LoVo (cell line): ENCODE measurements around the gene MMRN2.
A peak's percentile ranks its signal among the peaks of the same experiment; 100 is the strongest.
"Not testable (repeated sequence)": the region's sequence is repeated elsewhere in the genome, so short reads cannot be mapped to it uniquely, and the experiment has no call there.

Experiments used
- DNase-seq: peaks from one replicate; pipeline ENCODE4 v3.0.0-alpha.2; 2016; ENCODE audit warnings: low spot score

The MMRN2 gene, protein sequence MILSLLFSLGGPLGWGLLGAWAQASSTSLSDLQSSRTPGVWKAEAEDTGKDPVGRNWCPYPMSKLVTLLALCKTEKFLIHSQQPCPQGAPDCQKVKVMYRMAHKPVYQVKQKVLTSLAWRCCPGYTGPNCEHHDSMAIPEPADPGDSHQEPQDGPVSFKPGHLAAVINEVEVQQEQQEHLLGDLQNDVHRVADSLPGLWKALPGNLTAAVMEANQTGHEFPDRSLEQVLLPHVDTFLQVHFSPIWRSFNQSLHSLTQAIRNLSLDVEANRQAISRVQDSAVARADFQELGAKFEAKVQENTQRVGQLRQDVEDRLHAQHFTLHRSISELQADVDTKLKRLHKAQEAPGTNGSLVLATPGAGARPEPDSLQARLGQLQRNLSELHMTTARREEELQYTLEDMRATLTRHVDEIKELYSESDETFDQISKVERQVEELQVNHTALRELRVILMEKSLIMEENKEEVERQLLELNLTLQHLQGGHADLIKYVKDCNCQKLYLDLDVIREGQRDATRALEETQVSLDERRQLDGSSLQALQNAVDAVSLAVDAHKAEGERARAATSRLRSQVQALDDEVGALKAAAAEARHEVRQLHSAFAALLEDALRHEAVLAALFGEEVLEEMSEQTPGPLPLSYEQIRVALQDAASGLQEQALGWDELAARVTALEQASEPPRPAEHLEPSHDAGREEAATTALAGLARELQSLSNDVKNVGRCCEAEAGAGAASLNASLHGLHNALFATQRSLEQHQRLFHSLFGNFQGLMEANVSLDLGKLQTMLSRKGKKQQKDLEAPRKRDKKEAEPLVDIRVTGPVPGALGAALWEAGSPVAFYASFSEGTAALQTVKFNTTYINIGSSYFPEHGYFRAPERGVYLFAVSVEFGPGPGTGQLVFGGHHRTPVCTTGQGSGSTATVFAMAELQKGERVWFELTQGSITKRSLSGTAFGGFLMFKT

DNA sequence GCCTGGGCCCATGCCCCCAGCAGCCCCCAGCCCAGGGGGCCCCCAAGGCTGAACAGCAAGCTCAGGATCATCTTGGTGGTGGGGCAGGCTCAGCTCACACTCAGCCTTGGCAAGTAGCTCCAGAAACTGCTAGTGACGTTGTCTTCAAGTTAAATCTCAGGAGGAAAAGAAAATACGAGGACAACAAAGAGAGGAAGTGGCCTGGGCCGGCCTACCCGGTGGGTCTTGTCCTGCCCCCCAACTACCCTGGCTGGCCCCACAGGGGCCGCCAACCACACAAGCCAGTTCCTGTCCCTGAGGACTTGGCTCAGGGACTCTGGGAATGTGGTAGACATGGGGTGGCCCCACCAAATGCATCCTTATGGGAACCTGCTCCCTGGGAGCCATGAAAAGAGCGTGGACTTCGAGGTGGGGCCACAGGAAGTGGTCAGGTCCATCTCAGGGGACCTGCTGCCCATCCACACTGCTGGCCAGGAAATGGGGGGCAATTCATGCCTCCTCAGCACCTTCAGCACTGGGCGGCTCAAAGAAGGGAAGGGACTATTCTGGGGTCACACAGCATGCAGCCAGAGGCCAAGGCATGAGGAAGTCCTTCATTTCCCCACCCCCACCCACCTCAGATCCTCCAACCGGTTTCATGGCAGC lies at the start of gene MMRN2:
Gene MMRN2, minus strand, starts transcription at position 145 of the 645 bp plus-strand sequence. Its CDS starts 74 bp downstream, at position 71.
- no peak for DNase-seq

DNA sequence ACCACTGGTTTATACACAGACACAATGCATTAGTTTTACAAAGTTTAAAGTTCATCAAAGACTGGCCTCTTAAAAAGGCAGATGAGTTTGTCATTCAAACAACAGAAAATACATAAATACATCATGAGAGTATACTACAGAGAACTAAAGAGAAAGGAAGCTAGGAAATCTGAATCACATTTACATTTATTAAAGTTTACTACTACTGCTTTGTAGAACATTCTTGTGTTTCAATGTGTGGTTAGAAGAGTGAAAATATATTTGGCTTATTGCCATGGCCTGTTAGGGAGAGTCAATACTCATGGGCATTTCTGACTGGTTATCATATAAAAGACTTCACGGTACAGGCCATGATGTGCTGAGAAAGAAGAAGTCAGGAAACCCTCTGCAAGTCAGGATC lies 49.7 kb upstream of the MMRN2 start:
- not testable (repeated sequence) for DNase-seq

DNA sequence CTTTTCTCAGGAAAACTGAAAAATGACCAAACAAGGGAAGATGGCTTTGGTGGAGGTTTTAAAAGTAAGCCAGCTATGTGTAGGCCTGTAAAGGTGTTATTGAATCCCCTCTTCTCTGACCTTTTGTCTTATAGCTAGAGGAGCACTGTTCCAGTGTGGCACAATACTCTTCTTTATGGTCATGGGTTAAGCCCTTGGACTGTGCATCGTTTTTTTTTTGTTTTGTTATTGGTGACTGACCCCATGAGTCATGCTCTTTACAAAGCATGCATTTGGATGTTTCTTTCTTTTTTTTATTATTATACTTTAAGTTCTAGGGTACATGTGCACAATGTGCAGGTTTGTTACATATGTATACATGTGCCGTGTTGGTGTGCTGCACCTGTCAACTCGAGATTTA lies 43.1 kb upstream of the MMRN2 start:
- no peak for DNase-seq

DNA sequence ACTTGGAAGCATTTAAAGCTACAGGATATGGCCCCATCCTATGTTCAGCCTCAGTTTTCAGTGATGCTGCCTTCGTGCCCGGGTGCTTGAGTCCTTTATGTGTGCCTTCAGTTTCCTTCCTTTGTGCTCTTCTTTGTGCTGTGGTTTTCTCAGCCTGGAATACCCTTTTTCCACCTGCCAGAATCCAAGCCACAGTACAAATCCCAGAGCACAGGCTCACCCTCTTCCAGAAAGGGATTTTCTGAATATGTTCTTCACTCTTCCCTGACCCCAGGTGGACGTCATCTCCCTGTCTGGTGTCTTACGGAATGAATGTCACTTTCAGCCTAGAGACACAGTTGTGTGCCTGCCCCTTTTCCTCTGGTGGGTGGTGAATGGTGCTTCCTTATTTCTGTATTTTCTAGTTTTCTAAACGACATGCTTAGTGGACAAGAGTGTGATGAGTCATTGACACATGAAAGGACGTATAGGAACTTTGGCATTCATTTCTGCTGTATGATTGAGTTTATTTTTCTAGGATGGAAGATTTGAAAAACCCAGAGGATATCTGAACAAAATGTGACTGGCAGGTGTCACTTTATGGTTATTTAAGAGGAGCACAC lies 42.5 kb upstream of the MMRN2 start:
- DNase-seq: not testable (repeated sequence)

DNA sequence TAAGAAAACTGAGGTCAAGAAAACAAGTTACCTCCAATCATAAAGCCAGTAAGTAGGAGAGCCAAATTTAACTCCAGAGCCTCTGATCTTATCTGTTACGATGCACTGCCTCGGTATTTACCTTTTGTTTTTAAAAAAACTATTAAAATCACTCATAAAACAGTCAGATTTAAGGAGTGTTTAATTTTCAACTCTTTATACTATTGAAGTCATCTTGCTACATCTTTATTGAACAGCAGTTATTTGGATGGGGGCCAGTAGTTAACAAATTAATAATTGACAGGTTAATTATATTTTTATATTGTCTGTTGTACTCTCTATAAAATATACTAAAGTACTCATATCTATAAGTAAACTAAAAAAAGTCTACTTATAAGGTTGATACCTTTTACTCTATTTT lies 35.5 kb upstream of the MMRN2 start:
- no peak for DNase-seq

DNA sequence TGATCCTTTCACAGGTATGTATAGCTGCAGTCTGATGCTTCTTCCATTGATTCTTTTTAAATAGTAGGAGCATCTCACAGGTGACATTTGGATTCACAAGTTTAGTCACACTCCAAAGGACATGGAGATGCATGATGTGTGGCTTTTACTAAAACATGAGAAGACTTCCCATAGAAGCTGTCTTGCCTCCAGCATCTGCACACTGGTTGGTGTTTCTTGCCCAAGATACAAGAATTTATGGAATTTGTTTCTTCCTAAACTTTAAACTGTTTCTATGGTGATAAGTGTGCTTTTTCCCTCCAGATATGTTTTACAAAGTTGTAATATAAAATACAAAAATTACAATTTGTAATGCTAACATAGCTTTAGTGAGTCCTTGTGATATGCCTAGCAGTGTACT lies 35.0 kb upstream of the MMRN2 start:
- DNase-seq: no peak

DNA sequence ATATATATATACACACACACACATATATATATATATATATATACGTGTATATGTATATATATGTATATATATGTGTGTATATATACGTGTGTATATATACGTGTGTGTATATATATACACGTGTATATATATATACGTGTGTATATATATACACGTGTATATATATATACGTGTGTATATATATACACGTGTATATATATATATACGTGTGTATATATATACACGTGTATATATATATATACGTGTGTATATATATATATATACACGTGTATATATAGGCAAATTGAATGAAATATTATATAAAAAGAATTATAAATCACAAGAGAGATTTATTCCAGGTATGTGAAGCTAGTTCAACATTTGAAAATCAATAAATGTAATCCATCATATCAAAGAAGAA lies 33.9 kb upstream of the MMRN2 start:
- not testable (repeated sequence) for DNase-seq

DNA sequence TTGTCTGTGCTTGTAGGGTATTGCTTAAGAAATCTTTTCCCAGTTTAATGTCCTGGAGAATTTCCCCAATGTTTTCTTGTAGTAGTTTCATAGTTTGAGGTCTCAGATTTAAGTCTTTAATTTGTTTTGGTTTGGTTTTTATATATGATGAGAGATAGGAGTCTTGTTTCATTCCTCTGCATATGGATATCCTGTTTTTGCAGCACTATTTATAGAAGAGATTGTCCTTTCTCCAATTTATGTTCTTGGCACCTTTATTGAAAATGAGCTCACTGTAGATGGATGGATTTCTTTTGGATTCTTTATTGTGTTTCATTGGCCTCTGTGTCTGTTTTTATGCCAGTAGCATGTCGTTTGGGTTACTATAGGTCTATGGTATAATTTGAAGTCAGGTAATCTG lies 31.1 kb upstream of the MMRN2 start:
- DNase-seq: no peak

DNA sequence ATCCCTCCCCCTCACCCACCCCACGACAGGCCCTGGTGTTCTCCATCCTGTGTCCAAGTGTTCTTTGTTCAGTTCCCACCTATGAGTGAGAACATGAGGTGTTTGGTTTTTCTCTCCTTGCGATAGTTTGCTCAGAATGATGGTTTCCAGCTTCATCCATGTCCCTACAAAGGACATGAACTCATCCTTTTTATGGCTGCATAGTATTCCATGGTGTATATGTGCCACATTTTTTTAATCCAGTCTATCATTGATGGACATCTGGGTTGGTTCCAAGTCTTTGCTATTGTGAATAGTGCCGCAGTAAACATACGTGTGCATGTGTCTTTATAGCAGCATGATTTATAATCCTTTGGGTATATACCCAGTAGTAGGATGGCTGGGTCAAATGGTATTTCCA lies 27.1 kb upstream of the MMRN2 start:
- DNase-seq: not testable (repeated sequence)

DNA sequence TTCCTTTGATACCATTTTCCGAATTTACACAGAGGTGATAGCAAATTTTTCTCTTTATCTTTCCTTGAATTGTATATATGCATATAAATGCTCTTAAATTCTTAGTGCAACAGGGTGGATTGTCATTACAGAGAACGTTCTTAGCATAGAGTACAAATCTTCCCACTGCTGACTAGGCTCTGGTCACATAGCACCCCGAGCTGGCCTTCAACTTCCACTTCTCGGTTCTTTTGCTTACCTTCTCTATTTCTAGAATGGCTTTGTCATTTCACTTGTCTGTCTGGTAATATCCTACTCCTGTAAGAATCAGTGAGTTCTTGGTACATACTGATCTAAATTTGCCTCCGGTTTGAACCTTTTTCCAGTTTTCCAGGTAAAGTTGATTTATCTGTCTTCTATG lies 24.3 kb upstream of the MMRN2 start:
- DNase-seq: no peak

DNA sequence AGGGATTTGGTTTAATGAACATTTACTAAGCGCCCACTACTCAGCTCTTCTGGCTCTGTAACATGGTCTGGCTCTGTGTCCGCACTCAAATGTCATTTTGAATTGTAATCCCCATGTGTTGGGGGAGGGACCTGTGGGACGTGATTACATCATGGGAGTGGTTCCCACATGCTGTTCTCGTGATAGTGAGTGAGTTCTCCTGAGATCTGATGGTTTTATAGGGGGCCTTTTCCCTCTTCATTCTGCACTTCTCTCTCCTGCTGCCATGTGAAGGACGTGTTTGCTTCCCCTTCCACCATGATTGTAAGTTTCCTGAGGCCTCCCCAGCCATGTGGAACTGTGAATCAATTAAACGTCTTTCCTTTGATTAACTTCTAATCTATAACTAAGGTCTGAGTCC lies 23.6 kb upstream of the MMRN2 start:
- DNase-seq: not testable (repeated sequence)

DNA sequence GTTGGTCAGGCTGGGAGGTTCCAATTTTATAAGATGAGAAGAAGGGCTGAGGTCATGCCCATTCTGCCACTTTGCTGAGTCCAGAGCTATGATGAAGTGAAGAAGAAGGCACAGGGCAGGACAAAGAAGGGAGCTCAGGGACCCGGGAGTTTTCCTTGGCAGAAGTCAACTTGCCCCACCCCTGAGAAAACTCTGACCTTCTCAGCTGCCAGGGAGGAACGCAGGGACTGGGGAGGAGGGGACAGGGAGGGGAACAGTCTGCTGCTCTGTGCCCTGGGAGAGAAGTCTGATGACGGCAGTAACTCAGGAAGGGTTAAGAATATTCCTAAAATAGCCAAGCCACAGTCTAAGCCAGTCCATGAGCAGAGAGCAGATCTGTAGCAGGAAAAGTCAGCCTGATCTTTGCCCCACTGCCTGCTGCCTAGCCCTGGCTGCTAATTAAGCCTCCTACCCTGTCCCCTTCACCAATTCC lies 22.6 kb upstream of the MMRN2 start:
- DNase-seq: no peak

DNA sequence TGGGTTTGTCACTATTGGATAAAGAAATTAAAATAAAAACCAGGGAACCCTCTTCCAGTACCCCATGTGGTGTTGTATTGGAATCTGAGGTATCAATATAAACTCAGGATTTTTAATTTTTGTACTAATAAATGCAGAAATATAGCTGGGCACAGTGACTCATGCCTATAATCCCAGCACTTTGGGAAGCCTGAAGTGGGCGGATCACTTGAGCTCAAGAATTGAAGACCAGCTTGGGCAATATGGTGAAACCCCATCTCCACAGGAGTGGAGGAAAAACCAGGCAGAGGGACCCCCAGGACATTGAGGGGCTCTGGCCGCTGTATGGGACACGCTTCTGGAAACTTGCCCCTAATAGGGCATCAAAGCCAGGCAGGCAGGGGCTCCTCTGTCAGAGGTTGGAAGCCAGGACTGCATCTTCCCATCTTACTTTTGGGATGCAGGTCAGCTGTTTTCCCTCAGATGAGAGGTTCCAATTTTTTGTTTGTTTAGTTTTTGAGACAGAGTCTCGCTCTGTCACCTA lies 21.9 kb upstream of the MMRN2 start:
- no peak for DNase-seq

DNA sequence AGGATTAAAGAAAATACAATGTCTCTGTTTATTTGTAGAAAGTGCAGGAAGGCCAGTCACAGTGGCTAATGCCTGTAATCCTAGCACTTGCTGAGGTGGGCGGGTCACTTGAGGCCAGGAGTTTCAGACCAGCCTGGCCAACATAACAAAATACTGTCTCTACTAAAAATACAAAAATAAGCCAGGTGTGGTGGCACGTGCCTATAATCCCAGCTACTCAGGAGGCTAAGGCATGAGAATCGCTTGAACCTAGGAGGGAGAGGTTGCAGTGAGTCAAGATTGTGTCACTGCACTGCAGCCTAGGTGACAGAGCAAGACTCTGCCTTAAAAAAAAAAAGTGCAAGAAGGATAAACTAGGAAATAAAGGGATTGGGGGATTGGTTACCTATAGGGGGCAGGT lies 21.0 kb upstream of the MMRN2 start:
- DNase-seq: not testable (repeated sequence)

DNA sequence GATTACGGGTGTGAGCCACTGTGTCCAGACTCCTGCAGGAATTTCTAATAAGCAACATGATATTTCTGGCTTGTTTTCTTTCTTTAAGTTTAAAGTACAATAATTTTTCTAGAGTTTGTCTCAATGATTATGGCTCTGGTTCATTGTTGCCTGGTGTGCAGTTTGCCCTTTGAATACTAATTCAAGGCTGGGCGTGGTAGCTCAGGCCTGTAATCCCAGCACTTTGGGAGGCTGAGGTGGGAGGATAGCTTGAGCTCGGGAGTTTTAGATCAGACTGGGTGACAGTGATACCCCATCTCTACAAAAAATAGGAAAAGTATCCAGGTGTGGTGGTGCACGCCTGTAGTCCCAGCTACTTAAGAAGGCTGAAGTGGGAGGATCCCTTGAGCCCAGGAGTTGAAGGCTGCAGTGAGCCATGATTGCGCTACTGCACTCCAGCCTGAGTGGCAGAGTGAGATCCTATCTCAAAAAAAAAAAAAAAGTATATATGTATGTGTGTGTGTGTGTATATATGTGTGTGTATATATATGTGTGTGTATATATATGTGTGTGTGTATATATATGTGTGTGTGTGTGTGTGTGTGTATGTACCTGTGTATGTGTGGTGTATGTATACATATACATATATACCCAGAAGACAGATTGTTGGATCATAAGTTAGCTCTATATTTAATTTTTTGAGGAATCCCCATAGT lies 19.1 kb upstream of the MMRN2 start:
- DNase-seq: no peak

DNA sequence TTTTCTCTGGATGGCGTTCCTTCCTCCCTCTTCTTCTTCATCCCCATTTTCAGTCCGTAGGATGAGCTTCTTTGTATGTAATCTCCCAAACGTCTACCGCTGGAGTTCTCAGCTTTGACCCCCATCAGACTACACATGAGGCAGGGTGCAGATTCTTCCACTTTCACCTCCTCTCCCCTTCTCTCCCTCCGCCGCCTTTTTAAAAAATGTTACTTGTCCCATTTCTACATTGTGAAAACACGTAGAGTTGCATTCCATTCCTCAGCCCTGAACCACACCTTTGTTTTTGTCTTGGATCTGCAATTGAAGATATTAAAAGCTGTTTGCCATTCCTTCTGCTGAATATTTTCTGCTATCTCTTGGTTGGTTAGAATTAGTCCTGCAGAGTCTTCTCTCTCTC lies 17.1 kb upstream of the MMRN2 start:
- no peak for DNase-seq

DNA sequence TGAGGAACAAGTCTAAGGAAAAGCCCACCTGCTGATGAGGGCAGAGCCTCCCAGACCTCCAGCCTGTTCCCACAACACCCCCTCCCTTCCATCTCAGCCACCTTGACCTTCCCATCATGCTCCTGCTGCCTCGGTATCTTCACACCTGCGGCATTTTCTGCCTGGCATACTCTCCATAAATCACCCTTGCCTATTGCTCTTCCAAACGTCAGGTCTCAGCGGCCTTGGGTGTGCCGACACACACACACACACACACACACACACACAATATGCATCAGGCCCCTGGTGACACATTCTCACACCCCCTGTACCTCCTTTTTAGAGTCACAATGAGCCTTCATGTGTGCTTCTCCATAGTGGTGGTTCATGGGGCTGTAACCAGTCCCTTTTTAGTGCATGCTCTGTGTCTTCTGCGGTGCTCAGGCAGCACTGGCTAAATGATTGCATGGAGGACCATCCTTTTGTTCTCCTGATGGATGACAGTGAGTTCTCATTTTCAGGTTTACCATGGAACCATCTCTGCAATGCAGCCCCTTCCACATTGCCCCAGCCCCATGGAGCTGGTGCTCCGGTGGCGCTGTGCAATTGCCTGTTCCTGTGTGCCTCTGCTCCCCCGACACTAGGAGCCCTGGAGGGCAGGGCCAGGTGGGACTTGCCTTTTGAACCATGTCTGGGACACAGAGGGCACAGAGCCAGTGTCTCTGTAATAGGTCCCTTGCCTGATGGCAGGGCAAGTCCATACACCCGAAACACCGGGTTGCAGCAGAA lies 15.4 kb upstream of the MMRN2 start:
- DNase-seq: no peak

DNA sequence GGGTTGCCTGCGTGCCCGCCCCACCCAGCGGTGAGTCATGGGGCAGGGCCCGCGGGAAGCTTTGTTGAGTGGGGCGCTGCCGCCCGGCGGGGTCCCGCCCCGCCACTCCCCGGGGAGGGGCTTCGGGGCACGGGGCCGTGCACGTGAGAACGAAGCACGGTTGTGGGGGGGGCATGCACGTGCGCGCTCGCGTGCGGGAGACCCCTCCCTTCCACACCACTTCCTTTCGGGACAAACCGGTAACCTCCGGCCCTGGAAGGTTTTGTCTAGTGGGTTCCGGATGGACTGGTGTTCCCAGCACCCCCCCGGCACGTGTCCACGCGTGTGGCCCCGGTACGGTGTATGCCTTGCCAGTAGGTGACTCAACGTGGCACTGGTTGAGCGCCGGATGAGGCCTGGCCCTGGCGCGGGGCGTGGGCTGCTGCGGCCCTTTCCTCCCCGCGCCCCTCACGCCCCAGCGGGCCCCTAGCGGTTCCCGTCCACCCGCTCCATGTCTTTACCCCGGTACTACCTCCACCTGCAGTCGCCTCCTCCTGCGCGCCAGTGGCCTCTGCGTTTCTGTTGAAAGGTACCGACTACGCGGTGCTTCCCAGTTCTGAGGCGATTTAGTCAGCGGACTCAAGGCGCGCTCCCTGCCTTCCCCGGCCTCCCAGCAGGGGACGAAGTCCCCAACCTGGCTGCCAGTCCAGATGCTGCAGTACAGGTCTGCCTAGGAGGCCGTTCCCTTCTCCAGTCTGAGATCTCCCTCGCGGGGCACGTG lies 14.0 kb upstream of the MMRN2 start:
- DNase-seq: peak; percentile 77

DNA sequence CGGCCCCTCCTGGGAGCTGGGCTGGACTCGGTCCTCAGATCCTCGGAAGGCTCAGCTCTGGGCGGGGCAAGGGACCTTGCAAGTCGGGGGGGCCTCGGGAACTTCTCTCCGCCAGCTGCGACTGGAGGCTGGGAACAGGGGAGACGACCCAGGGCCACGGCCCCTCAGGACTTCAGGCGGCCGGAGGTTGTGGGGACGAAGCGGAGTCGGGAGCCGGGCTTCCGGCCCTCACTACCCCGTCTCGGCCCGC lies 13.5 kb upstream of the MMRN2 start:
- no peak for DNase-seq
